UCSD-AML1 (cell line): ENCODE results near the gene TNFRSF6B.
A peak's percentile ranks its signal among the peaks of the same experiment; 100 is the strongest.
"Not testable (repeated sequence)": the region's sequence is repeated elsewhere in the genome, so short reads cannot be mapped to it uniquely, and the experiment has no call there.

ENCODE experiments used
- DNase-seq: peaks from one replicate; lab custom pipeline; 2025; ENCODE audit not compliant: unreplicated experiment; lab: John Stamatoyannopoulos, UW

The TNFRSF6B gene

GRCh38 chr20:63662813-63663189 is 33.7 kb upstream of the TNFRSF6B start:
- DNase-seq, result no peak

GRCh38 chr20:63663332-63664066 is 33.0 kb upstream of the TNFRSF6B start:
- DNase-seq, result no peak

DNA sequence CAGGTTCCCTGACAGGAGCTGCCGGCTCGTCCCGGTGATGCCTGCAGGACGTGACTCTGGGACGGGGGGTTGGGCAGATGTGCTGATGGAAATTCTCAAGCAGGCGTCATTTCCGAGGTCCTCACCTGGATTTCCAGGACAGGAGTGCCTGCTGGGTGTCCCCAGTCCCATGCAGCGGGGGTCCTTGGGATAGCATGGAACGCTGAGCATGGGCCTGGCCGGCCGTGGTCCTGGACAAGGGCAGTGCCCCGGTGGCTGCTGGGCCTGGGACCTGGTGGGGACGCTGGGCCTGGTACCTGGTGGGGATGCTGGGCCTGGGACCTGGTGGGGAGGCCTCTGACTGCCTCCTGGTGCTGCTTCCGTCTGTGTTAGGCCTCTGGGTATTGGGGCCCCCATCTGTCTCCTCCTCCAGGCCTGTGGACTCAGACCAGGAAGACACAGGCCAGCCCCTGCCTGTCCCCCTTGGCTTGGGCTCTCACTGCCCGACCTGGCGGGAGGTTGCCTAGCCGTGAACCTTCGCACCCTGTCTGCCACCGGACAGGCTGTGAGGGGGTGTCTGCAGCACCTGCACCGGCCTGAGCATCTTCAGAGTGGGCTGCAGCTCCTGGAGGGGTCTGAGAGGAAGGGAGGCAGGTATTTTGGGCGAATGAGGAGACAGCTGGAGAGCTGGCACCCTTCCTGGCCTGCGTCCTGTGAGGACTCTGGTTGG is 32.2 kb upstream of the TNFRSF6B start:
- DNase-seq, result no peak

- no peak for DNase-seq
These were observed 31.4 kb upstream of the TNFRSF6B start for GRCh38 chr20:63664861-63665594.

DNA sequence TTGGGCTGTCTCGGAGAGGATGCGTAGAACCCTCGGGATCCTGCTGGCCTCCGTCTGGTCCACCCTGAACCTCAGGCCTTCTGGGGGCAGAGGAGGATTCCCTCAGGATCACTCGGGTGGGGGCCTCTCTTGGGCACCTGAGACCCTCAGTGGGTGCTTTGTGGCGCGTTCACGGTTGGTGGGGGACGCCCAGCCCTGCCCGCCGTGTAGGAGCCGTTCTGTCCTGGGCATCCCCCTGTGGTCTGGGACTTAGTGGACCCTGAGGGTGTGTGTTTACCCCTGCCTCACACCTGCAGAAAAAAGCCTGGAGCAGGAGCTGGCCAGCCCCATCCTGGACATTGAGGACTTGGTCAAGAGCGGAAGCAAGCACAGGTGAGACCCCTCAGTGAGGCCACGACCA is 30.7 kb upstream of the TNFRSF6B start:
- DNase-seq, result no peak

GRCh38 chr20:63667858-63668257 is 28.6 kb upstream of the TNFRSF6B start:
- DNase-seq, result no peak

DNA sequence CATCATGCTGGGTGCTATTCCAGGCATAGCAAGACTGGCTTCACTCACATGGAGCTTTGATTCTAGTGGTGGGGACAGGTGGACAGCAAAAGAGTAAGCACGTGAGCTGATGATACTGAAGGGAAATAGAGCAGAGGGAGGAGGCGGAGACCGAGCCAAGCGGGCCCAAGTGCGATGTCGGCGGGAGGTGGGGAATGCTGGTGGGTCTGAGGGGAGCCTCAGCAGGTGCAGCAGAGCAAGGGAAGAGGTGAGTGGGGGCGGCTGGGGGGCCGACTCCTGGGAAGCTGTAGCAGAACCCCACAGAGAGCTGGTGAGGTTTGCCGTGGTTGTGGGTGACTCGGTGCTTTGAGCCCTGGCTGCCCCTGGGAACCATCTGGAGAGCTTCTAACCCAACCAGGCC is 28.1 kb upstream of the TNFRSF6B start:
- DNase-seq, result no peak

DNA sequence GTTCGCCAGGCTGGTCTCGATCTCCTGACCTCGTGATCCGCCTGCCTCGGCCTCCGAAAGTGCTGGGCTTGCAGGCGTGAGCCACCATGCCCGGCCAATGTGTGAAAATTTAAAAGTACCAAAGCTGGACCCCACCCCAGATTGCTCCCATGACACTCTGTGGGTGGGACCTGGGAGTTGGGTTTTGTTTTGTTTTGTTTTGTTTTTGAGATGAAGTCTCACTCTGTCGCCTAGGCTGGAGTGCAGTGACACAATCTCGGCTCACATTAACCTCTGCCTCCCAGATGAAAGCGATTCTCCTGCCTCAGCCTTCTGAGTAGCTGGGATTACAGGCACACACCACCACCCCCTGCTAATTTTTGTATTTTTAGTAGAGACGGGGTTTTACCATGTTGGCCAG is 24.8 kb upstream of the TNFRSF6B start:
- not testable (repeated sequence) for DNase-seq

- no peak for DNase-seq
These were observed 23.8 kb upstream of the TNFRSF6B start for GRCh38 chr20:63672666-63673065.

- DNase-seq, result no peak
These were observed 22.5 kb upstream of the TNFRSF6B start for GRCh38 chr20:63673951-63674350.

DNA sequence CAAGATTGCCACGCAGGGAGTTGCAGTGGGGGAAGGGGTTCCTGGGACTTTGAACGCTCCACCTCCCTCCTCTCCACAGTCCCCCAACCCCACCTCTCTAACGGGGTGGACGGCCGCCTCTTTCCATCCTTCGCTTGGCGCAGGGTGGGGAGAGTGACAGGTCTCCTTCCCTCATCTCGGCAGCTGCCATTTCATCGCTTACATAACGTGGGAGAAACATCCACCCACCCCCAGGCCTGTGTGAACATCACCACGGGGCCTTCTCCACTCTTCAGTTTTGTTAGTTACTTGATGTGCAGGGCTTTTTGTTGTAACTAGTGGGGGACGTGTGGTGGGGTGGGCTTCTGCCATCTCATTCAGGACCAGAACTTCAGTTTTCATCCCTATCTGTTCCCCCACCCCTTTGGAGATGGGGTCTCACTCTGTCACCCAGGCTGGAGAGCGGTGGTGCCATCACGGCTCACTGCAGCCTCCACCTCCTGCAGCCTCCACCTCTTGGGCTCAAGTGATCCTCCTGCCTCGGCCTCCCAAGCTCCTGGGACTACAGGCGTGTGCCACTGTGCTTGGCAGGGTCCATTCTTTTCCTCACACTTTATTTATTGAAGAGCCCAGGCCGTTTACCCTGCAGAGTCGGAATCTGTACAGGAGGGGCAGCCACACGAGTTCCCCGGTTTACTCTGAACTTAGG is 20.6 kb upstream of the TNFRSF6B start:
- DNase-seq, result no peak

GRCh38 chr20:63678071-63678470 is 18.4 kb upstream of the TNFRSF6B start:
- no peak for DNase-seq

GRCh38 chr20:63678667-63679465 is 17.6 kb upstream of the TNFRSF6B start:
- DNase-seq, result no peak

- no peak for DNase-seq
These were observed 16.6 kb upstream of the TNFRSF6B start for GRCh38 chr20:63679799-63680305.

- no peak for DNase-seq
These were observed 16.0 kb upstream of the TNFRSF6B start for GRCh38 chr20:63680427-63680826.

- DNase-seq, result no peak
These were observed 15.4 kb upstream of the TNFRSF6B start for GRCh38 chr20:63680857-63681608.

- DNase-seq, result no peak
These were observed 14.8 kb upstream of the TNFRSF6B start for GRCh38 chr20:63681609-63682142.

GRCh38 chr20:63682384-63683139 is 13.9 kb upstream of the TNFRSF6B start:
- DNase-seq, result peak; percentile 71
